ENCODE measurements around the gene EXOC6B.

GRCh38 chr2:72779495-72779894 lies 46.3 kb downstream of the EXOC6B start:
- TF ChIP-seq POLR2A (IDR thresholded peaks at IDR 0.05) = no peak
- no peak for TF ChIP-seq CTCF (IDR thresholded peaks at IDR 0.05)

All from body of pancreas (tissue), 4 donors.